ENCODE measurements around the gene RAB11A.

RAB11A gene

DNA sequence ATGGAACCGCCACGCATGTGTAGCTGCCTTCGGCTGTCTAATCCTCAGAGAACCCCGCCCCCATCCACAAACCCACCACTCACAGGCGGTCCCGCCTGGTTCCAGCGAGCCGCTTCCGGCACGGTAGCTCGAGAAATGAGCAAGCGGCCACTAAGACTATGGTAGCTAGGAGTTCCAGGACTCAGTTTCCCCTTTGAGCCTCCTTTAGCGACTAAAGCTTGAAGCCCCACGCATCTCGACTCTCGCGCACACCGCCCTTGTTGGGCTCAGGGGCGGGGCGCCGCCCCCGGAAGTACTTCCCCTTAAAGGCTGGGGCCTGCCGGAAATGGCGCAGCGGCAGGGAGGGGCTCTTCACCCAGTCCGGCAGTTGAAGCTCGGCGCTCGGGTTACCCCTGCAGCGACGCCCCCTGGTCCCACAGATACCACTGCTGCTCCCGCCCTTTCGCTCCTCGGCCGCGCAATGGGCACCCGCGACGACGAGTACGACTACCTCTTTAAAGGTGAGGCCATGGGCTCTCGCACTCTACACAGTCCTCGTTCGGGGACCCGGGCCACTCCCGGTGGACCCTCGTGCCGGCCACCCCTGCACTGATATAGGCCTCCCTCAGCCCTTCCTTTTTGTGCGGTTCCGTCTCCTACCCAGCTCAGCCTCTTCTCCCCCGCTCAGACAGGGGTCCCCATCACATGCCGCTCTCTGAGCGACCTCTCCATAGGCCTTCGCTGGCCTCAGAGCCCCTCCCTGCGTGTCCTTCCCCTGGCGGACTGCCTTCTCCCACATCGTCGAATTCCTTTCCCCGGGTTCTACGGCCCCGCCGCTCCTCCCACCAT, at the start of gene RAB11A:
Gene RAB11A, plus strand, starts transcription at position 366 of the 828 bp plus-strand sequence. Its CDS starts 95 bp downstream, at position 461.
- DNase-seq (ENCODE audit: low spot score), result peak; percentile 94

DNA sequence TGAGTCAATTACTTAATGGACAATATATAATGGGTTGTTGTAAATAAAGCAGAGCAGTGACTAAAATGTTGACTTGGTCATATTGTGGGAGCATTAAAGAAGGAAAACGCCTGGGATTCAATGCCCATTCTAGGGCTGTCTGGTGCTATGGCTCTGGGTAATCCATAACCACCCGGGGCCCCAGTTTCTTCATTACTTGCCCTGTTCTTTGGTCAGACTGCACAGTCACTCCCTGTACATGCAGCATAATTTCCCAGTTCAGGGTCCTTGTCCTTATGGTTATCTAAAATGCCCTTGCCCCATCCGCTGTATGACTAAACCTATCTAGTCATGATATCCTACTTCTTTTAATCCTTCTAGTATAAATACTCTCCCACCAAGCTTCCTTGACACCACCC, 49.7 kb upstream of the RAB11A start:
- DNase-seq (ENCODE audit: low spot score), result no peak

DNA sequence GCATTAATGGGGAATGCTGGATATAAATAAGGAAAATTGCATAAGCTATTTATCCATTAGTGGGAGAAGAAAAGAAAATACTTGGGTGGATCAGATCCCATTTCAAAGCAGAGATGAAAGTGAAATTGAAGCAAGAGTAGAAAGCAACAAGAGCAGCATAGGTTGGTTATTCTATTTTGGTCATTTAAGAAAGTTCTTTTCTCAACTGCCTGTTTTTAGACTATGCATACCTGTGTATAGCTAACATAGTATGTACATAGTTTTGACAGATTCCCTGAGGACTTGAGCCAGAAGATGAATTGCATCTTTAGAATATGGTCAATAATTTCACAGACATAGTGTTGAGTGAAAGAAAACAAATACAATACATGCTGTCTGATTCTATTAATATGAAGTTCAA, 48.2 kb upstream of the RAB11A start:
- DNase-seq (ENCODE audit: low spot score), result no peak

DNA sequence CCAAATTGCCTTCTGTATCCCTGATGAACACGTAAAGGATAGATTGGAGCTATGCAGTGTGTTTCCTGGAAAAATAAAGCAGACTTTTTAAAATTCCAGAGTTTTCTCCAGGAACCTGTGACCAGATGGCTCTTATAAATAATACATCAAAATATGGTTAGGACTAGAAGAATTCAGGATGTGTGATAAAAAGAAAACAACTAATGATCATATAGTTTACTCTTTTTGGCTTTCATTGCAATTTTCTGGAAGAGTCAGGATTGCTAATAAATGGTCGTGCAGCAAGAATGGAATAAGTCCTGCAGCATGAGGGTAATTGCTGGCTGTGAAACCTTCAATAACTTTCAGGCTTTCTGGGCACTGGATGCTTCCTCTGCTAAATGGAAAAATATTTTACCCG, 47.0 kb upstream of the RAB11A start:
- DNase-seq (ENCODE audit: low spot score), result no peak

DNA sequence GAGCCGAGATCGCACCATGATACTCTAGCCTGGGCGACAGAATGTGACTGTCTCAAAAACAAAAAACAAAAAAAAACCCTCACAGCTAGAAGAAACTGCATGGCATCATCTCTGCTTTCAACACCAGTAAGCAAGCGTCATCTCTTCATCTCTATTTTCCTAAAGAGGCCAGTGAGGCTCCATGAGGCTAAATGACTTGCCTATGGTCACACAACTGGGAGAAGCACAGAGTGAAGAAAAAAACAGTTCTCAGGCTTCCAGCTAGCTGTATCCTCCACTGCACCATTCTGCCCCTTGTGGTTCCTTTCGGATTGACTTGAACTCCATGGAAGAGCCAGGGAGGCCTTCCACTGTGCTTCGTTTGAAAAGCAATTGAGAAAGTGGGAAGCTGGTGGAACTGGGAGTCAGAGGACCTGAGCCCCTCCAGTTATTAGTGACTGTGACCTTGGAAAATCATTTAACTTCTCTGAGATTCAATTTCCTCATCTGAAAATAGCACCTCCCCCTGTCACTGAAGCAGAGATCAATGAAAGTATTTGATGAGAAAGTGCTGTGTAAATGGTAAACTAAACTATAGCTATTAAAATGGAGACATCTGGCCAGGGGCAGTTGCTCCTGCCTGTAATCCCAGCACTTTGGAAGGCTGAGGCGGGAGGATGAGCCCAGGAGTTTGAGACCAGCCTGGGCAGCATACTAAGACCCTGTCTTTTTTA, 45.1 kb upstream of the RAB11A start:
- no peak for DNase-seq (ENCODE audit: low spot score)

DNA sequence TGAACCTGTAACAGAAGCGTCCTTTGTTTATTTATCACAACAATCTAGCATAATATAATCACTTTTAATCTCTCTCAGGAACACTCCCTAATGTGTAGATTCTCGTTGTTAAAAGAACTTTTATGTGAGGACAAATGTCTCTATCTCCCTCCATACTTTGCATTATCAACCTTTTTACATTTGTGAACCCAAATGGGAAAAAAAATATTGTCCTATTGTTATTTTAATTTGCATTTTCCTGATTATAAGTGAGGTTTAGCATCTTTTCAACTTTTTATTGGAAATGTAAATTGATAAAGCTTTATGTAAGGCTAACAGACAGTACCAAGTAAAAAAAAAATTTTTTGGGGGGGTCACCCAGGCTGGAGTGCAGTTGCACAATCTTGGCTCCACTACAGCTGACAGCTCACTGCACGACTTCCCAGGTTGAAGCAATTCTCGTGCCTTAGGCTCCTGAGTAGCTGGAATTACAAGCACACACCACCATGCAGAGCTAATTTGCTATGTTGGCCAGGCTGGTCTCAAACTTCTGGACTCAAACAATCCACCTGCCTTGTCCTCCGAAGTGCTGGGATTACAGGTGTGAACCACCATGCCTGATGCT, 44.2 kb upstream of the RAB11A start:
- DNase-seq (ENCODE audit: low spot score), result no peak

DNA sequence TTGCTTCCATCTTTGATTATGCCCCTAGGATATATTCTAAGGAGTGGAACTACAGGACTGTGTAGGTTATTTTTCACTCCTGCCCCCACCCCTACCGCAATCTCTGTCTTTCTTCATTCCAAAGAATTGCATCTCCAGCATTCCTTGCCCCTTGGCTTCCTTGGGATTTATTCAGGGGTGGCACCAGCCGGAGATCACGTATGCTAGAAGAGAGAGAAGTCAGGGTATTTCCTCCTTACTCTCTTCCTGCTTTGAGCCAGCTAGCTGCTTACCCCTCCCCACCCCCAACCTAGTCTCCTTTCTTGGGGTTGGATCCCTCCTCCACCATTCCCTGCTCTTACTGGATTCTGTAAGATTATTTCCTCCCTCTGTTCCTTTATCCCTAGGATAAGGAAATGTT, 42.2 kb upstream of the RAB11A start:
- peak; percentile 15 for DNase-seq (ENCODE audit: low spot score)

DNA sequence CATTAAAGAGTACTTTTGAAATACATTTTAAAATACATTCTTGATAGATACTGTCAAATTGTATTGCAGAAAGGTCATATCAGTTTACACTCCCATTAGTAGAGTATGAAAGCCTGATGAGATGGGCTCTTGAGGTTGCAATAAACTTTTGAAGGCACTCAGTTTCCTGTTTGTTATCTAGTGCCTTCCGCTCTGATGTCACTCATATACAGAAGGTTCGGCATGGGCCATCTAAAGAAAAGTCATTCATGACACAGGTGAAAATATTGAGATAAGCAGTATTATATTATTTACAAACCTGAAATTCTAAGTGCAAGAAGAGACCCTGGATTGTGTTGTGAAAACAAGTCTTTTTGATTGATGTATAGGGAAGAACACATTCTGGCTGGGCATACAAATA, 40.7 kb upstream of the RAB11A start:
- DNase-seq (ENCODE audit: low spot score), result peak; percentile 74

DNA sequence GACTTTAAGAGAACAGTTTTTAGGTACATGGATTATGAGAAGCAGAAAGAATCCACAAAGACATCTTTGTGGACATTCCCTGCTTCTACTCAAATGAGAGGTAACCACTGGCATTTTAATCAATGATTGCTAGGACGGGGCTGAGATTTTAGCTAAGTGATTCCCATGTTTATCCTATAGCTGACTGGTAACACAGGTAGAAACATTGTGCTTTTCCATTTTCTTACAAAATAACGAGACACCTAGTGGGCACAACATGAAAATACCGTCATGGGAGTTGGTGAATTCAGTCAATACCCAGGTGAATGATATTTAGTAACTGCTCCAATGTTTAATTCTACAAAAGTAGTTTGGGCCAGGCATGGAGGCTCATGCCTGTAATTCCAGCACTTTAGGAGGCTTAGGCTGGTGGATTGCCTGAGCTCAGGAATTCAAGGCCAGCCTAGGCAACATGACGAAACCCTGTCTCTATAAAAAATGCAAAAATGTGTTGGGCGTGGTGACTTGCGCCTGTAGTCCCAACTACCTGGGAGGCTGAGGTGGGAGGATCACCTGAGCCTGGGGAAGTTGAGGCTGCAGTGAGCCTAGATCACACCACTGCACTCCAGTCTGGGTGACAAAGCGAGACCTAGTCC, 40.0 kb upstream of the RAB11A start:
- DNase-seq (ENCODE audit: low spot score), result peak; percentile 53

DNA sequence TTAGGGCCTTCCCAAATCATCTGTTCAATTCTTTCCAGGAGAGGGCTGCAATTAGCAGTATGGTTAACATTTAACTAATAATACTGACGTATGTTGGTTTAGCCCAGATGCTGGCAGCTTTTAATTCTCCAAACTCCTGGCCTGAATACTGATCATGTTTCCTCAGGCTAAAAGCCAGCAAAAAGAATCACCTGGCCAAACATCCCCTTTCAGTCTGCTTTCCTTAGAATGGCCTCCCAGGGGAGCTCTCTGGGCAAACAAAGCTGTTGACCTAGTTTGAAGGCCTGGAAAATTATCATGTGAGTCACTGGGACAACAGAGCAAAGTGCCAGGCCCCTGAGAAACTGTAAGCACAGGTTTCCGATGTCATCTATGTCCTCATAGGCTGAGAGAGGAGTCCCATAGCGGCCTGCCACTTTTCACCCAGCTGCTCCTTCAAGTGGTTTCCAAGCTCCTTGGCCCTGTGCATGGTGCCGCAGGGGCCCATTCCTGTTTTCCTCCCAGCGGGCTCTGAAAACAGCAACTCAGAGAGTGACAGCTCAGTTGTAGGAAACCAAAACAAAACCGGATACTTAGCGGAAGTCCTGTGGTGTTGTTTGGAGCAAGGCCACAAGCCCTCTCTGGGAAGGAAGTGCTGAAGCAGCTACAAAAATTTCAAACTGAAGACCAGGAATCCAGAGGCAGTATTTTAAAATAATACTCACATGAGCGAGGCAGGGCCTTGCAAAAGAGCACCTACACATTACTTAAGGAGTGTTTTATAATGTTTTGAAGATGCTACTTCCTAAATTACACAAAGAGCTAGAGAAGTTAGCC, 36.5 kb upstream of the RAB11A start:
- peak; percentile 69 for DNase-seq (ENCODE audit: low spot score)

DNA sequence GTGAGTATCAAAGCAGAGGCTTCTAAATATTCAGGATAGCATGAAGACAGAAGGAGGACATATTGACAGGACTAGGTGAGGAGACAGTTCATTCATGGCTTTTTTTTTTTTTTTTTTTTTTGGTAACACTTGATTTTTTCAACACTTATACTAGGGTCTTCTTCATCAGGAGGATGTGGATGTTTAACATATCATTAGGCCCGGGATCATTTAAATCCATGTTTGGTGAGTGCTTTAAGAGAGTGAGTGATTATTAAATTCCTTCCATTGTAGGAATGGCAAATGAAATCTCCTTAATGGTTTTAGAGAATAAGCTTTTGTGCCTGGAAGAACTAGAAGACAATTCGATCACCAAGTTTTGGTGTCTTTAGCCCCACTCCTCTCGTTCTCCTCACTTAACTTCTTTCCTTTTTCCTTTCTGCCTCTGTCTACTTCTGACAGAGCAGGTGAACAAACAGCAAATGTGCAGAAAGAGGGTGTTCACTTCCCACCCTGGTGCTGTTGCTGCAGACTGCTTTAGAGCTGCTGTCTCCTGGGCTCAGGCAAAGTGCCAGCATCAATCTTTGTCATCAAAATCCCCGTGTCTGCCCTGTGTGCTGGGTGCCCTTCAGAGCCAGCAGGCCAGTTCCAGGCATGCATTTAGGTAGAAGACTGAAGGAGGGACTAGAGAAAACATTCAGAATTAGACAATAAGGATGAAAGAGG, 35.6 kb upstream of the RAB11A start:
- peak; percentile 34 for DNase-seq (ENCODE audit: low spot score)

DNA sequence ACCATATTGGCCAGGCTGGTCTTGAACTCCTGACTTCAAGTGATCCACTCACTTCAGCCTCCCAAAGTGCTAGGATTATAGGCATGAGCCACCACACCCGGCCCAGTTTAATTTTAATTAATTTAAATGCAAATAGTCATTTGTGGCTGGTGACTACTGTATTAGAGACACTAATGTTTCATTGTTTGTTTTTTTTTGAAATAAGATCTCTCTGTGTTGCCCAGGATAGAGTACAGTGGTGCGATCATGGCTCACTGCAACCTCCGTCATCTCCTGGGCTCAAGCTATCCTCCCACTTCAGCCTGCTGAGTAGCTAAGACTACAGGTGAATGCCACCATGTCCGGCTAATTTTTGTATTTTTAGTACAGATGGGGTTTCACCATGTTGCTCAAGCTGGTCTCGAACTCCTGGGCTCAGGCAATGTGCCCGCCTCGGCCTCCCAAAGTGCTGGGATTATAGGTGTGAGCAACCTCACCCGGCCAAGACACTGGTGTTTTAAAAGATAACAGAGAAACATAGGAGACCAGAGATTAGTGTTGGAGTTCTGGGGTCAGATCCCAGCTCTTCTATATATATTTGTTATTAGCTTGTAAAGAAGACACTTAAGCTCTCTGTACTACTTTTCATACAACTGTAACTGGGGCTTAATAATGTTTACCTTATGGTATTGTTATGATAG, 34.5 kb upstream of the RAB11A start:
- no peak for DNase-seq (ENCODE audit: low spot score)

DNA sequence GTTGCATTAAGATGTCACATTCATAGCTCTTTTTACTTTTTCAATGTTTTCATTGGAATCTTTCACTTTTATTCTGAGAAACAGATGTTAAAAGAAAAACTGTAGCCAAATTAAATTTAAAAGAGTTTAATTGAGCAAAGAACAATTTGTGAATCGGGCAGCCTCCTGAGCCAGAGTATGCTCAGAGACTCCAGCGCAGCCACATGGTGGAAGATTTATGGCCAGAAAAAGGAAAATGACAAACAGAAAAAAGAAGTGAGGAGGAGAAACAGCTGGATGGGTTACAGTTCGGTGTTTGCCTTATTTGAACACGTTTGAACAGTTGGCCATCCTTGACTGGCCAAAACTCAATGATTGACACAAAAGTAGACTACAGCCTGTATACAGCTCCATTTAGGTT, 33.8 kb upstream of the RAB11A start:
- DNase-seq (ENCODE audit: low spot score), result no peak

DNA sequence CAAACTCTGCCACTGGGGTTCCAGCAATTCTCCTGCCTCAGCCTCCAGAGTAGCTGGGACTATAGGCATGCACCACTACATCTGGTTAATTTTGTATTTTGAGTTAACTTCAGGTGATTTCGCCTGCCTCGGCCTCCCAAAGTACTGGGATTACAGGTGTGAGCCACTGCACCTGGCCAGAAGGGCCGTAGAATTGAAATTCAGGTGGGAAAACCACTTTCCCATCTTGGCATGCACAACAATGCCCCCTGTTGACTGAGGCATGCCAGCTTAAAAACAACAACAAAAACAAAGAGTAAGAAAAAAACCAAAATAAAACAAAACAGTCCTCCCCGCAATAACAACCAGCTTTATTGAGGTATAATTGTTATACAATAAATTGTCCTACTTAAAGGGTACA, 32.6 kb upstream of the RAB11A start:
- DNase-seq (ENCODE audit: low spot score), result no peak

DNA sequence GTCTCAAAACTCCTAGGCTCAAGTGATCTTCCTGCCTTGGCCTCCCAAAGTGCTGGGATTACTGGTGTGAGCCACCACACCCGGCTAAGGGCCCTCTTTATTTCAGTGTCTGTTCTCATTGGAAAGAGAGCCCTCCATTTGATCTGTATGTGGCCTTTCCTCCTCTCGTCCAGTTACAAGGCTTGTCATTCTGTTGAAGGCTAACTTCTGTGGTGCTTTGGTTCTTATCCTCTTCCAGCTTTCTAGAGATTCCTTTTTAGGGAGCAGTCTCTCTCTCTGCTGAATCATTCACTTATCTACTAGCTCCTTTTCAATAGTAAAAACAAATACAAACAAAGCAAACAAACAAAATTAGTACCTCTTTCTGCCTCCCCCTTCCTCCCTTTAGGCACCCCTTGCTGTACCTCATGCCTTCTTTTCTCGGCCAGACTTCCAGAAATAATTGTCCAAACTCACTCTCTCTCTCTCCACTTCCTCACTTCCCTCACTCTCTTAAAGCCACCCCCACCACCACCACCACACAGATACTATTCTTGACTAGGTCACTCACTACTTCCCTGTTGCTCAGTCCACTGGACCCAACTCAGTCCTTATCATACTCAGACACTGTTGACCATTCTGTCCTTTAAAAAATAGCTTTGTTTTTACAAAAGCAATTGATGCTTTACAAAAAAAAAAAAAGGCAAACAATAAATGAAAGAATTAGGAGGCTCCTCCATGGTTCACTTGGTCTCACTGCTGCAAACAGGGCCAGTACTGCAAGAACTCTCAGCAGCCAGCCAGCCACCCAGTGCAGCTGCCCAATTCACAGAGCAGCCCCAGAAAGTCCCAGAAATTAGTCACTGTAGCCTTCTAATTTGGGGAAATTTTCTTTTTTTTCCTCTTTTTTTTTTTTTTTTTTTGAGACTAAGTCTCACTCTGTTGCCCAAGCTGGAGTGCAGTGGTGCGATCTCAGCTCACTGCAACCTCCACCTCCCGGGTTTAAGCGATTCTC, 31.7 kb upstream of the RAB11A start:
- no peak for DNase-seq (ENCODE audit: low spot score)

DNA sequence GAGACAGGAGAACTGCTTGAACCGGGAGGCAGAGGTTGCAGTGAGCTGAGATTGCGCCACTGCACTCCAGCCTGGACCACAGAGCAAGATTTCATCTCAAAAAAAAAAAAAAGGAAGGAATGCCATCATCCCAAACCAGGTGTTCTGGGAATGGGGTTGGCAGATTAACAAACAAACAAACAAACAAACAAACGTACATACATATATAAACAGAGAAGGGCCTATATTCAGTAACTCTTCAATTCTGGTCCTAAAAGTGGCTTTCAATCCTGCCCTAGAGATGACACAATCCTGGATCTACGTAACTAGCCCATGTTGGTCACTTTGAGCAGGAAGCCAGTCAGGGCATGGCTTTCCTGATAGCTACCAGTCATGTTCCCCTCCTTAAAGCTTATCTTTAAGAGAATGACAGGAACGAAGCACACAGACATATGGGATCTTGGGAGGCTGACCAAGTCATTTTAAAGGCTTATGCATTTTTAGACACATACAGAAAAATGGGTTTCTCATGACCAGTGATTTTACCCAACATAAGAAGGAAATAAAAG, 29.9 kb upstream of the RAB11A start:
- no peak for DNase-seq (ENCODE audit: low spot score)

DNA sequence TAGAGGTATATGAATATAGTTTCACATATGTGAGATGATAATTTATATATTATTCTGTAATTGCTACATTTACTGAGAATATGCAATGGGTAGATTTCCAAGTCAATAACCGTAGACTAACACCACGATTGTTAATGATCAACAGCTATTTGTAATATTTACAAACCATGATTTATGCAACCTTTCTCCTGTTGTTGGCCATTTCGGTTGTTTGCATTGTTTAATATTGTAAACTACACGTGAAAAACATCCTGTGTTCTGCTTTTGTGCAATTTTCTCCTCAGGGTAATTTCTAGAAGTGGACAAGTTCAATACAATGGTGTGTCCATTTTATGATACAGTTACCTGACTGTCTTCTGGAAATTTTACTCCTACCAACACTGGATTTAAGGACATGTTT, 29.3 kb upstream of the RAB11A start:
- DNase-seq (ENCODE audit: low spot score), result no peak

DNA sequence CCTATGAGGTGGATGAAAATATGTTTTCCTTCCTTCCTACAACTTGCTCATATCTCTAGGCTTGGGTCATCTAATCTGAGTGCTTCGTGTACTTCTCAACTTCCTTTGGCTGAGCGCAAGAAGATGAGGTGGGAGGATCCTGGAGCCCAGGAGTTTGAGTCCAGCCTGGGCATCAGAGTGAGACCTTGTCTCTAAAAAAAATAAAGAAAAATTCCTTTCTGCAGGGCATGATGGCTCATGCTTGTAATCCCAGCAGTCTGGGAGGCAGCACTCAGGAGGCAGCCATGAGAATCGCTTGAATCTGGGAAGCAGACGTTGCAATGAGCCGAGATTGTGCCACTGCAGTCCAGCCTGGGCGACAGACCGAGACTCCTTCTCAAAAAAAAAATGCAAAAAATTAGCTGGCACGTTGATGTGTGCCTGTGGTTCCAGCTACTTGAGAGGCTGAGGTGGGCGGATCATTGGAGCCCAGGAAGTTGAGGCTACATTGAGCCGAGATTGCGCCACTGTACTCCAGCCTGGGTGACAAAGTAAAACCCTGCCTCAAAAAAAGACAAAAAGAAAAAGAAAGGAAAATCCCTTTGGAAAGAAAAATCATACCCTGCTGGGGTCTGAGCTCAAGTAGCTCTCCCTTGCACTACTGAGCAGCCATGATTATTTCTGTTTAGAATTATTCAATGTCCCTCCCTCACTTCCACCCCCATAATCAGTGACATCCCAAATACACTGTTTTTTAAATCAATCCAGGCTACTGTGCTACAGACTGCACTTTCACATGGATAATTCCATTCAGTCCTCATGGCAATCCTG, 28.0 kb upstream of the RAB11A start:
- DNase-seq (ENCODE audit: low spot score), result no peak

Data from CD4-positive, alpha-beta T cell treated with Interleukin-6 at 100 ng/mL for 8 hours (primary cell).